ENCODE measurements around the gene NME3. TPM values are rescaled to one million over a fixed set of nuclear protein-coding genes. Genes with fewer than 3 reads are reported as not detected.

Gene NME3
- total and polyA plus RNA-seq, 9 of the 15 experiments (the other 6 are each of a cell fraction or from before 2014, with no cell fraction given) = 0.68 to 76.3 (median 11.5) TPM

DNA sequence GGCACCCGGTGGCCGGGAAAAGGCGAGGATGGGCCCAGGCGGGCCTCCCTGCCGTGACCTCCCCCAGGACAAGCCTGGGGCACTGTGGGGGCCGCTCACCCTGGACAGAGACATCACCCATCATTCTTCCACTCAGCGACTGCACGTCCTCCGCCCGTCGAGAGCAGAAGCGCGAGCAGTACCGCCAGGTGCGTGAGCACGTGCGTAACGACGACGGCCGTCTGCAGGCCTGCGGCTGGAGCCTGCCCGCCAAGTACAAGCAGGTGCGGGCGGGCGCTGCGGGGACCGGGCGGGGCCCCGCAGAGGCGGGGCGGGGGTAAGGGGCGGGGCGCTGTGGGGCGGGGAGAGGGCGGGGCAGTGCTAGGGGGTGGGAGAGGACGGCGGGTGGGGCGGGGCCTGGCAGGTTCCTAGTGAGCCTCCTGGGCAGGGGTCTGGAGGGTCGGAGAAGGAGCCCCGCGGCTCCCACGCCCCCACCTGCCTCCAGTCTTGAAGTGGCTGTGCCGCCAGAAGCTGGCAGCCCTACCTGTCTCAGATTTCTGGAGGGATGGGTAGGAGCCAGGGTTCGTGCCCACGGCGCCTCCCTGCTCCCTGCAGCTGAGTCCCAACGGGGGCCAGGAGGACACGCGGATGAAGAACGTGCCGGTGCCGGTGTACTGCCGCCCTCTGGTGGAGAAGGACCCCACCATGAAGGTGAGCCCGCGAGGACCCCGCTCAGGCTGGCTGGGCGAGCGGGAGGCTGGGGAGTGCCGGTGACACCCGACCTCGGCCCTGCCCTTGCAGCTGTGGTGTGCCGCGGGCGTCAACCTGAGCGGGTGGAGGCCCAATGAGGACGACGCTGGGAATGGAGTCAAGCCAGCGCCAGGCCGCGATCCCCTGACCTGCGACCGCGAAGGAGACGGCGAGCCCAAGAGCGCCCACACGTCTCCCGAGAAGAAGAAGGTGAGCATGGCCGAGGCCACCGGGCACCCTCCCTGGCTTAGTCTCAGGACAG, 7.5 kb downstream of the NME3 start (continued):
- TF ChIP-seq ZBTB40 (IDR thresholded peaks at IDR 0.05) (no peak), ZBTB40 (CRISPR knock-in tag; IDR thresholded peaks at IDR 0.05) (no peak), ZNF589 (CRISPR knock-in tag; IDR thresholded peaks at IDR 0.05; ENCODE audit: low read depth) (no peak), CBX3 (IDR thresholded peaks at IDR 0.05; ENCODE audit: borderline replicate concordance in 1 of 2, low read length in 2 of 2) (peak in 1 of 2 experiments; percentile 62; a peak in 1 of 3 replicates), ZNF717 (CRISPR knock-in tag; IDR thresholded peaks at IDR 0.05) (no peak), FUS (optimal IDR thresholded peaks at IDR 0.05; ENCODE audit: low read depth, low read length) (no peak), ZNF274 (IDR thresholded peaks at IDR 0.05; ENCODE audit: borderline replicate concordance, low read depth, low read length) (no peak), PHF21A (IDR thresholded peaks at IDR 0.05; ENCODE audit: borderline replicate concordance, low read depth) (no peak), ZNF197 (CRISPR knock-in tag; IDR thresholded peaks at IDR 0.05; ENCODE audit: low read depth) (no peak), BRD4 (IDR thresholded peaks at IDR 0.05) (no peak), ZNF444 (CRISPR knock-in tag; IDR thresholded peaks at IDR 0.05) (no peak), WHSC1 (IDR thresholded peaks at IDR 0.05; ENCODE audit: low read length) (no peak), BRF1 (IDR thresholded peaks at IDR 0.05; ENCODE audit: borderline replicate concordance, extremely low read depth, insufficient read length) (no peak), HDAC8 (tag; IDR thresholded peaks at IDR 0.05) (no peak), ZNF778 (CRISPR knock-in tag; IDR thresholded peaks at IDR 0.05) (no peak), FOSL1 (tag; conservative IDR thresholded peaks at IDR 0.05) (no peak), MTA3 (IDR thresholded peaks at IDR 0.05; ENCODE audit: borderline replicate concordance) (no peak), FOXM1 (IDR thresholded peaks at IDR 0.05; ENCODE audit: low read depth) (no peak), FOXM1 (CRISPR knock-in tag; IDR thresholded peaks at IDR 0.05; ENCODE audit: low read depth) (no peak), NCOA6 (IDR thresholded peaks at IDR 0.05) (no peak), NR1H2 (CRISPR knock-in tag; IDR thresholded peaks at IDR 0.05) (no peak)
